ENCODE data around the gene CPXM2. TPM values are rescaled to one million over a fixed set of nuclear protein-coding genes. Genes with fewer than 3 reads are reported as not detected.

Gene CPXM2
- total RNA-seq, 1 experiment from 2014 or later: 0.12 TPM

DNA sequence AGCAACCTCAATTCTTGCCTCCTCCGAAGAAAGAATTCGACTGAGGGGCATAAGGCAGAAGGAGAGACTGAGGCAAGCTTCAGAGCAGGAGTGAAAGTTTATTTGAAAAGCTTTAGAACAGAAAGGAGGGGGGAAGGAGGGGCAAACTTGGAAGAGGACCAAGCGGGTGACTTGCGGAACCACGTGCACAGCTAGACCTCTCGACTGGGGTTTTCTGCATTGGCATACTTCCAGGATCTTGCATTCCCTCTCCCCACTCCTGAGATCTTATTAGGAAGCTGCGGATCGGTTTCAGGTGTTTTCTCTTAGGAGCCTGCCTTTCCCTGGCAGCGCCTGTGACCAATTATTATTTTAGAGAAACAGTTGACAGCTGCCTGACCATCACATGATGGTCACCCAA lies 20.3 kb upstream of the CPXM2 start:
- H3K36me3 ChIP-seq (ENCODE audit: control insufficient read depth in 1 of 2, insufficient read depth in 2 of 2, low read length in 2 of 2): no peaks in the 10 kb centered on the region
- BruUV-seq (replicated peaks): no TSS peak
- H3K27ac ChIP-seq (ENCODE audit: low read depth, low read length): no peak overlapping the region
- no peak overlapping the region for H2AFZ ChIP-seq (ENCODE audit: low read depth, low read length, poor library complexity, severe bottlenecking)
- no peaks in the 10 kb centered on the region for H3K9me2 ChIP-seq (ENCODE audit: insufficient read depth)
- H3K4me2 ChIP-seq (ENCODE audit: low read length): no peak overlapping the region
- H3K79me2 ChIP-seq (ENCODE audit: insufficient read depth, low read length): no peaks in the 10 kb centered on the region
- intact Hi-C loops (cut with micrococcal nuclease): no loop called here
- H3K9me3 ChIP-seq (ENCODE audit: control insufficient read depth in 1 of 2, insufficient read depth in 1 of 2, low read depth in 1 of 2, low read length in 2 of 2): no peaks in the 10 kb centered on the region
- DNase-seq (ENCODE audit: low read depth, low spot score) (no peak), ATAC-seq (no peak)
- peaks cover 89% of the 10 kb centered on the region for H3K27me3 ChIP-seq (ENCODE audit: insufficient read depth, low read length)
- TF ChIP-seq EGR1 (IDR thresholded peaks at IDR 0.05; ENCODE audit: low read depth) (no peak), SRF (IDR thresholded peaks at IDR 0.05; ENCODE audit: low read depth) (no peak), ATF3 (IDR thresholded peaks at IDR 0.05) (no peak), POLR2AphosphoS5 (IDR thresholded peaks at IDR 0.05; ENCODE audit: low read depth, low read length) (no peak), MAX (IDR thresholded peaks at IDR 0.05) (no peak), ZNF274 (IDR thresholded peaks at IDR 0.05; ENCODE audit: low read depth, low read length) (no peak), CTCF (IDR thresholded peaks at IDR 0.05 in 2 of 3, conservative IDR thresholded peaks at IDR 0.05 in 1 of 3; ENCODE audit: borderline replicate concordance in 1 of 3, insufficient read depth in 1 of 3, low read depth in 2 of 3, low read length in 2 of 3) (no peak)
- H3K4me1 ChIP-seq (ENCODE audit: control insufficient read depth in 1 of 2, insufficient read depth in 2 of 2, low read length in 2 of 2): peaks cover 3 to 4% of the 10 kb centered on the region in 2 experiments; a peak in 2 of 4 replicates
- CTCF ChIA-PET: interaction anchor here (1.5 kb wide), 1 partner anchor 15 kb away, joined by 4 read pairs; no protein-coding TSS in a partner anchor
- RAD21 ChIA-PET (ENCODE audit: low non-redundant PET in 1 of 2, low total read pairs in 2 of 2, uncharacterized antibody in 2 of 2, unreplicated experiment in 2 of 2): no interaction called here
- H4K20me1 ChIP-seq (ENCODE audit: insufficient read depth): no peaks in the 10 kb centered on the region
- POLR2A ChIA-PET: no interaction called here
- H3K4me3 ChIP-seq (replicated peaks in 1 of 2; ENCODE audit: low read depth in 1 of 2, low read length in 2 of 2): no peak overlapping the region
- H3K9ac ChIP-seq (ENCODE audit: low read length): no peak overlapping the region

- Histone ChIP-seq H3K9ac (ENCODE audit: low read length) (no peak overlapping the region), H3K4me1 (ENCODE audit: control insufficient read depth in 1 of 2, insufficient read depth in 2 of 2, low read length in 2 of 2) (peaks cover 3 to 4% of the 10 kb centered on the region in 2 experiments; a peak in 2 of 4 replicates), H3K27me3 (ENCODE audit: insufficient read depth, low read length) (peaks cover 82% of the 10 kb centered on the region), H3K4me2 (ENCODE audit: low read length) (no peak overlapping the region), H3K79me2 (ENCODE audit: insufficient read depth, low read length) (no peaks in the 10 kb centered on the region), H3K4me3 (replicated peaks in 1 of 2; ENCODE audit: low read depth in 1 of 2, low read length in 2 of 2) (no peak overlapping the region), H4K20me1 (ENCODE audit: insufficient read depth) (no peaks in the 10 kb centered on the region), H2AFZ (ENCODE audit: low read depth, low read length, poor library complexity, severe bottlenecking) (no peak overlapping the region), H3K9me2 (ENCODE audit: insufficient read depth) (no peaks in the 10 kb centered on the region), H3K9me3 (ENCODE audit: control insufficient read depth in 1 of 2, insufficient read depth in 1 of 2, low read depth in 1 of 2, low read length in 2 of 2) (no peaks in the 10 kb centered on the region), H3K36me3 (ENCODE audit: control insufficient read depth in 1 of 2, insufficient read depth in 2 of 2, low read length in 2 of 2) (no peaks in the 10 kb centered on the region), H3K27ac (ENCODE audit: low read depth, low read length) (no peak overlapping the region)
- intact Hi-C loops (cut with micrococcal nuclease): no loop called here
- BruUV-seq (replicated peaks): no TSS peak
- no peak for ATAC-seq
- POLR2A ChIA-PET: no interaction called here
- DNase-seq (ENCODE audit: low read depth, low spot score): no peak
- CTCF ChIA-PET: no interaction called here
- RAD21 ChIA-PET (ENCODE audit: low non-redundant PET in 1 of 2, low total read pairs in 2 of 2, uncharacterized antibody in 2 of 2, unreplicated experiment in 2 of 2): interaction anchor here in 1 of 2 experiments (1.2 kb wide), 1 partner anchor 12 kb away, joined by 3 read pairs; no protein-coding TSS in a partner anchor
- no peak for TF ChIP-seq TCF7L2 (IDR thresholded peaks at IDR 0.05; ENCODE audit: borderline replicate concordance, extremely low read depth, insufficient read depth, insufficient read length)
- TF ChIP-seq MAX (IDR thresholded peaks at IDR 0.05): no peak
- TF ChIP-seq POLR2AphosphoS5 (IDR thresholded peaks at IDR 0.05; ENCODE audit: low read depth, low read length): no peak
- no peak for TF ChIP-seq RAD21 (IDR thresholded peaks at IDR 0.05; ENCODE audit: low read depth)
- no peak for TF ChIP-seq EGR1 (IDR thresholded peaks at IDR 0.05; ENCODE audit: low read depth)
- TF ChIP-seq REST (IDR thresholded peaks at IDR 0.05; ENCODE audit: low read depth): no peak
These were observed 18.3 kb upstream of the CPXM2 start for GRCh38 chr10:123909866-123910265.

All from HCT116 (cell line).